Measurements from ENCODE around the gene LRRC8D. TPM values are rescaled to one million over a fixed set of nuclear protein-coding genes. Genes with fewer than 3 reads are reported as not detected.
"Not testable (repeated sequence)": the region's sequence is repeated elsewhere in the genome, so short reads cannot be mapped to it uniquely, and the experiment has no call there.

LRRC8D gene
- total and polyA plus RNA-seq, 8 donors, result 14.3 to 23.6 (median 17.0) TPM

DNA sequence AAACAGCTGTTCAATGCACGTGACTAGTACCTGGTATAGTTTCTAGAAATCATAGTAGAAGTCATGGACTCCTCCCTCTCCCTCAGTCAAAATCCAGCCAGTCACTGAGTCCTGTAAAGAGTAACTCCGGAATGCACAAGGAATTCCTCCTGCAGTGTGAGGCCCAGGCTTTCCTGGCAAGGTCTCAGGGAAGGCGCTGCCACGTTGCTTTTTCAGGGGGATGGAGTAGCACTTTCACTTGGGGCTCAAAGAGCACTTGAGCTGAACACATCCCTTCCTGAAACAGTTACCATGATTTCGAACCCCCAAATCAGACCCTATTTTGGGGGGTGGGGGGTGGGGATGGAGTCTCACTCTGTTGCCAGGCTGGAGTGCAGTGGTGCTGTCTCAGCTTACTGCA lies 26.4 kb upstream of the LRRC8D start:
- Histone ChIP-seq H3K27ac (no peak overlapping the region), H3K36me3 (no peaks in the 10 kb centered on the region), H3K27me3 (no peaks in the 10 kb centered on the region), H3K4me1 (no peaks in the 10 kb centered on the region), H3K4me3 (no peak overlapping the region), H3K9me3 (no peaks in the 10 kb centered on the region)
- TF ChIP-seq, protein P1, sequence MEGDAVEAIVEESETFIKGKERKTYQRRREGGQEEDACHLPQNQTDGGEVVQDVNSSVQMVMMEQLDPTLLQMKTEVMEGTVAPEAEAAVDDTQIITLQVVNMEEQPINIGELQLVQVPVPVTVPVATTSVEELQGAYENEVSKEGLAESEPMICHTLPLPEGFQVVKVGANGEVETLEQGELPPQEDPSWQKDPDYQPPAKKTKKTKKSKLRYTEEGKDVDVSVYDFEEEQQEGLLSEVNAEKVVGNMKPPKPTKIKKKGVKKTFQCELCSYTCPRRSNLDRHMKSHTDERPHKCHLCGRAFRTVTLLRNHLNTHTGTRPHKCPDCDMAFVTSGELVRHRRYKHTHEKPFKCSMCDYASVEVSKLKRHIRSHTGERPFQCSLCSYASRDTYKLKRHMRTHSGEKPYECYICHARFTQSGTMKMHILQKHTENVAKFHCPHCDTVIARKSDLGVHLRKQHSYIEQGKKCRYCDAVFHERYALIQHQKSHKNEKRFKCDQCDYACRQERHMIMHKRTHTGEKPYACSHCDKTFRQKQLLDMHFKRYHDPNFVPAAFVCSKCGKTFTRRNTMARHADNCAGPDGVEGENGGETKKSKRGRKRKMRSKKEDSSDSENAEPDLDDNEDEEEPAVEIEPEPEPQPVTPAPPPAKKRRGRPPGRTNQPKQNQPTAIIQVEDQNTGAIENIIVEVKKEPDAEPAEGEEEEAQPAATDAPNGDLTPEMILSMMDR (IDR thresholded peaks at IDR 0.05), result no peak
- intact Hi-C loops (cut with DNase I), result no loop called here
- ATAC-seq, result peak; percentile 57
- peak in 1 of 4 donors; percentile 9 for DNase-seq

DNA sequence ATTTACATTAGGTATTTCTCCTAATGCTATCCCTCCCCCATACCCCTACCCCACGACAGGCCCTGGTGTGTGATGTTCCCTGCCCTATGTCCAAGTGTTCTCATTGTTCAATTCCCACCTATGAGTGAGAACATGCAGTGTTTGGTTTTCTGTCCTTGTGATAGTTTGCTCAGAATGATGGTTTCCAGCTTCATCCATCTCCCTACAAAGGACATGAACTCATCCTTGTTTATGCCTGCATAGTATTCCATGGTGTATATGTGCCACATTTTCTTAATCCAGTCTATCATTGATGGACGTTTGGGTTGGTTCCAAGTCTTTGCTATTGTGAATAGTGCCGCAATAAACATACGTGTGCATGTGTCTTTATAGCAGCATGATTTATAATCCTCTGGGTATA lies 25.3 kb upstream of the LRRC8D start:
- ATAC-seq; H3K9me3 ChIP-seq; H3K4me3 ChIP-seq; H3K27ac ChIP-seq; intact Hi-C loops (cut with DNase I); H3K4me1 ChIP-seq; H3K27me3 ChIP-seq; H3K36me3 ChIP-seq; DNase-seq: not testable (repeated sequence)

DNA sequence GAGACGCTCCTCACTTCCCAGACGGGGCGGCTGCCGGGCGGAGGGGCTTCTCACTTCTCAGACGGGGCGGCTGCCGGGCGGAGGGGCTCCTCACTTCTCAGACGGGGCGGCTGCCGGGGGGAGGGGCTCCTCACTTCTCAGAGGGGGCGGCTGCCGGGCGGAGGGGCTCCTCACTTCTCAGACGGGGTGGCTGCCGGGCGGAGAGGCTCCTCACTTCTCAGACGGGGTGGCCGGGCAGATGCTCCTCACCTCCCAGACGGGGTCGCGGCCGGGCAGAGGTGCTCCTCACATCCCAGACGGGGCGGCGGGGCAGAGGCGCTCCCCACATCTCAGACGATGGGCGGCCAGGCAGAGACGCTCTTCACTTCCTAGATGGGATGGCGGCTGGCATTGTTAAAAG lies 23.0 kb upstream of the LRRC8D start:
- intact Hi-C loops (cut with DNase I); H3K9me3 ChIP-seq; H3K27me3 ChIP-seq; H3K27ac ChIP-seq; ATAC-seq; DNase-seq; H3K36me3 ChIP-seq; H3K4me3 ChIP-seq; H3K4me1 ChIP-seq: not testable (repeated sequence)

DNA sequence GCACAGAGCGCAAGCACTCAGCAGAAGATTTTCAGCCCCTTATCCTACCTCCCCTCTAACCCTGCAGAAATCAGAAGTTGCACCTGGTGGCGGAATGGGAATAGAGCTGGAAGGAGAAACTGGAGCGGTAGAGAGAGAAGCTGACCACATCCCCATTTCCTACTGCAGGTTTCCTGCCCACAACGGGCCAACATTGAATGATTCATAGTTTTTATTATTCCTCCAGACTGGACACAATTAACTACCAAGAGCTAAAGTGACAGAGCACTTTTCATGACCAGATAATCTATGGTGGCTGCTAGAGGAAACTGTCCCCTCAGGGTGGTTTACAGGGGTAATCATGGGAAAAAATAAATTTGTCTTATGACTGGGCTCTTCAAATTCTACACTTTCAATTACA lies 21.3 kb upstream of the LRRC8D start:
- no peak overlapping the region for H3K4me3 ChIP-seq
- intact Hi-C loops (cut with DNase I), result no loop called here
- H3K9me3 ChIP-seq, result no peaks in the 10 kb centered on the region
- no peak for DNase-seq
- no peak for ATAC-seq
- TF ChIP-seq, protein P1 (IDR thresholded peaks at IDR 0.05), result no peak
- no peaks in the 10 kb centered on the region for H3K4me1 ChIP-seq
- H3K27ac ChIP-seq, result no peak overlapping the region
- H3K27me3 ChIP-seq, result no peaks in the 10 kb centered on the region
- no peaks in the 10 kb centered on the region for H3K36me3 ChIP-seq

DNA sequence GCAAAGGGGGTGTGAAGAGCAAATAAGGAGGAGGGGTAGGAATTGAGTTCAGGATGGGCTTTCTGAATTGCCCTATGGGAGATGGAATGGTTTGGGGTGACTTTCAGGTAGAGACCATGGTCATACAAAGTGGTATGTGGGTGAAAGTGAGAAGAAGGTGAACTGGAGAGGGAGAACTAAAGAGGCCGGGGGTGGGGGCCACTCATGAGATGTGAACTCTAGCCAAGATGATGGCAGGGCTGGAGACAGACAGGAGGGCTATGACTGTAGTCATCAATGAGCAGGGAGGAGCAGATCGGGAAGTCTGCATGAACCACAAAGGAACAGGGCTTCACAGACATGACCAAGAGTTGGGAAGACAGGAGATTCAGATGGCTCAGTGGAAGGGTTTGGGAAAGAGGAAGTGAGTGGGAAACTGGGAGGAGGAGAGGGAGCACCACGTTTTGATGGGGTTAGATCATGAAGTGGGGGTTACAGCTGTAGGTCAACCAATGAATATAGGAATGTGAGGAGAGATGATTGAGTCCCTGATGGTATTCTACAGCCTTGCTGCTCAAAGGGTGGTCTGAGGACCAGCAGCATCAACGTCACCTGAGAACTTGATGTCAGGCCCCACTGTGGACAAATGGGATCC lies 20.7 kb upstream of the LRRC8D start:
- Histone ChIP-seq H3K4me1 (peaks cover 0 to 4% of the 10 kb centered on the region in 2 donors), H3K4me3 (no peak overlapping the region), H3K27ac (no peak overlapping the region), H3K9me3 (no peaks in the 10 kb centered on the region), H3K27me3 (no peaks in the 10 kb centered on the region), H3K36me3 (no peaks in the 10 kb centered on the region)
- TF ChIP-seq, protein P1 (IDR thresholded peaks at IDR 0.05), result no peak
- DNase-seq (no peak), ATAC-seq (no peak)
- intact Hi-C loops (cut with DNase I), result loop anchor here (5.0 to 10.0 kb wide), 2 partner anchors 185 to 187 kb away; no protein-coding TSS in a partner anchor

DNA sequence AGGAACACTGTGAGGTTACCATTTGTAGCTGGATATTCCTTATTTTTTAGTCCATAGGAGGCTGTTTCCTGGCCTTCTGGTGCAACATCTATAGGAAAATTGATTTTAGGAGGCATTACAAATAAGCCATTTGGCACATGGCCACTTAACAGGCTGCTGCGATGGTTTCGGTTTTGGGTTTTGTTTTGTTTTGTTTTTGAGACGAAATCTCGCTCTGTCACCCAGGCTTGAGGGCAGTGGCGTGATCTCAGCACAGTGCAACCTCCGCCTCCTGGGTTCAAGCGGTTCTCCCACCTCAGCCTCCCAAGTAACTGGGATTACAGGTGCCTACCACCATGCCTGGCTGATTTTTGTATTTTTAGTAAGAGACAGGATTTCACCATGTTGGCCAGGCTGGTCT lies 20.1 kb upstream of the LRRC8D start:
- Histone ChIP-seq H3K9me3 (no peaks in the 10 kb centered on the region), H3K4me3 (no peak overlapping the region), H3K4me1 (peaks cover 0 to 4% of the 10 kb centered on the region in 2 donors), H3K36me3 (no peaks in the 10 kb centered on the region), H3K27me3 (no peaks in the 10 kb centered on the region), H3K27ac (no peak overlapping the region)
- TF ChIP-seq, protein P1 (IDR thresholded peaks at IDR 0.05), result no peak
- no peak for DNase-seq
- intact Hi-C loops (cut with DNase I), result loop anchor here (5.0 to 10.0 kb wide), 2 partner anchors 184 to 187 kb away; no protein-coding TSS in a partner anchor
- no peak for ATAC-seq
